Gastrocnemius medialis (tissue), 4 donors: ENCODE results near the gene MEGF9. TPM values are rescaled to one million over a fixed set of nuclear protein-coding genes. Genes with fewer than 3 reads are reported as not detected.

Experiments used
- ATAC-seq, 2 donors: fragments of 150-250 bp; one replicate each; pipeline ENCODE4 v1.9.1; 2016
- DNase-seq, 2 donors: peaks; one replicate each; pipeline ENCODE4 v3.0.0-alpha.2; 2019
- H3K27ac ChIP-seq, 4 donors: fragments of 200-600 bp; sonication (generic); 1 replicate in 1 of 4; 2 replicates in 3 of 4; pipeline ENCODE4 v1.5.1; 2016 to 2018; ENCODE audit warnings: mild to moderate bottlenecking in 2 of 4, moderate library complexity in 1 of 4
- H3K27me3 ChIP-seq, 3 donors: fragments of 200-600 bp; sonication (generic) in 2 of 3; 1 replicate in 1 of 3; 2 replicates in 2 of 3; pipeline versions ENCODE4 v1.5.1 to v1.6.0; 2016 to 2019; ENCODE audit warnings: mild to moderate bottlenecking in 1 of 3, moderate library complexity in 1 of 3
- H3K36me3 ChIP-seq, 2 donors: fragments of 200-600 bp; sonication (generic) in 1 of 2; one replicate each; pipeline ENCODE4 v1.5.1; 2017 to 2018
- H3K4me1 ChIP-seq, 2 donors: fragments of 200-600 bp; sonication (generic) in 1 of 2; one replicate each; pipeline ENCODE4 v1.5.1; 2016 to 2017; ENCODE audit warnings: mild to moderate bottlenecking in 2 of 2
- H3K4me3 ChIP-seq, 4 donors: fragments of 200-600 bp; sonication (generic) in 3 of 4; 1 replicate in 1 of 4; 2 replicates in 3 of 4; pipeline ENCODE4 v1.5.1; 2016 to 2019; ENCODE audit warnings: mild to moderate bottlenecking in 2 of 4
- H3K9me3 ChIP-seq, 3 donors: fragments of 200-600 bp; sonication (generic) in 2 of 3; 1 replicate in 1 of 3; 2 replicates in 2 of 3; pipeline ENCODE4 v1.5.1; 2016 to 2019
- POLR2A ChIP-seq, 2 donors: fragments of 450-650 bp; IDR thresholded peaks; one replicate each; pipeline ENCODE4 v1.6.1; 2017; ENCODE audit warnings: antibody characterized with exemption in 2 of 2, mild to moderate bottlenecking in 2 of 2, moderate library complexity in 2 of 2
- in situ Hi-C, 4 donors: fragments of 200-750 bp; cut with MboI; loops; one replicate each; pipeline versions ENCODE4 v1.15.0 to v1.8.0; 2017; ENCODE audit warnings: low sequenced_read_pairs in 4 of 4
- intact Hi-C: fragments of 100-400 bp; cut with DNase I; formaldehyde crosslinking; loops from one replicate; pipeline ENCODE4 v1.15.1; 2023; ENCODE audit warnings: low total_unique reads
- total RNA-seq, 4 donors: library from RNA; depleted of rRNA; stranded (reverse); fragments of >200 nt; gene quantifications; one replicate each; pipeline versions ENCODE4 v1.1.0 to v1.2.3, GENCODE V29; 2016
- TF ChIP-seq, protein P1 (sequence below), 5 experiments: fragments of 450-650 bp in 3 of 5; fragments of 200-600 bp in 2 of 5; sonication (generic) in 2 of 5; IDR thresholded peaks in 4 of 5; conservative IDR thresholded peaks in 1 of 5; 1 replicate in 4 of 5; 2 replicates in 1 of 5; pipeline ENCODE4 v1.5.1; 2016 to 2019; ENCODE audit warnings: antibody characterized with exemption in 5 of 5, mild to moderate bottlenecking in 3 of 5, moderate library complexity in 3 of 5

Gene MEGF9
- total RNA-seq, result 10 to 100 TPM in 3 of 4 donors, 1 to 10 TPM in 1; 6.3 to 15.3 (median 13.5) TPM

DNA sequence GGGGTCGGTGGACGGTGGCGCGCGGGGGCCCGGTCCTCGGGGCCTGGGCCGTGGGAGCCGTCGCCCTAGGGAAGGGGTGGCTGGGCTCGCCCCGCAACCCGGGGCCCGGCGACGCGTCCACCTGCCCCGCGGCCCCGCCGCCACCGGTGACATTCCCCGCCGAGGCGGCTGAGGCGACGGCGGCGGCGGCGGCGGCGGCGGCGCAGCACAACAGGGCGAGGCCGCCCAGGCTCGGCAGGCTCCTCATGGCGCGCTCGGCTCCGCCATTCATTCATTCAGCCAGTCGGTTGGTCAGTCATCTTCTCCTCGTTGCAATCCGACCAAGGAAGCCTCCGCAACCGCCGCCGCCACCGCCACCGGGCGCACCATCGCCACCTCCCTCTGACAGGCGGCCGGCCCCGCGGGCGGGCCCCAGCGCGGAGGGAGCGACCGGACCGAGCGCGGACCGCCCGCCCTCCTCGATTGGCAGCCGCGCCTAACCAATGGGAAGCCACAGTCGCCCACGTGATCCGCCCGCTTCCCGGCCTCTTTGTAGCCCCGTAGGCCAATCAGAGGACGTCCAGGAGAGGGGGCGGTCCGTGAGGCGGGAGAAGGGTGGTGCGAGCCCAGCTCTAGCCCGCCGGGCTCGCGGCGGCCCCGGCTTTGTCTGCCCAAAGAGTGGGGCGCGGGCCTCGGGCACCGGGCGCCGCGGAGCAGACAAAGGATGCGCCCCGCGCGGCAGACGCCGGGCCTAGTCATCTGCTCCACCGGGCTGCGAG, at the start of gene MEGF9:
TSS of gene MEGF9 (minus strand) at position 383 of the 758 bp plus-strand sequence. CDS start at position 271, 112 bp downstream.
- H3K4me1 ChIP-seq, result peaks cover 31 to 43% of the 10 kb centered on the region in 2 donors
- H3K9me3 ChIP-seq, result no peaks in the 10 kb centered on the region
- no peaks in the 10 kb centered on the region for H3K36me3 ChIP-seq
- TF ChIP-seq, protein P1, sequence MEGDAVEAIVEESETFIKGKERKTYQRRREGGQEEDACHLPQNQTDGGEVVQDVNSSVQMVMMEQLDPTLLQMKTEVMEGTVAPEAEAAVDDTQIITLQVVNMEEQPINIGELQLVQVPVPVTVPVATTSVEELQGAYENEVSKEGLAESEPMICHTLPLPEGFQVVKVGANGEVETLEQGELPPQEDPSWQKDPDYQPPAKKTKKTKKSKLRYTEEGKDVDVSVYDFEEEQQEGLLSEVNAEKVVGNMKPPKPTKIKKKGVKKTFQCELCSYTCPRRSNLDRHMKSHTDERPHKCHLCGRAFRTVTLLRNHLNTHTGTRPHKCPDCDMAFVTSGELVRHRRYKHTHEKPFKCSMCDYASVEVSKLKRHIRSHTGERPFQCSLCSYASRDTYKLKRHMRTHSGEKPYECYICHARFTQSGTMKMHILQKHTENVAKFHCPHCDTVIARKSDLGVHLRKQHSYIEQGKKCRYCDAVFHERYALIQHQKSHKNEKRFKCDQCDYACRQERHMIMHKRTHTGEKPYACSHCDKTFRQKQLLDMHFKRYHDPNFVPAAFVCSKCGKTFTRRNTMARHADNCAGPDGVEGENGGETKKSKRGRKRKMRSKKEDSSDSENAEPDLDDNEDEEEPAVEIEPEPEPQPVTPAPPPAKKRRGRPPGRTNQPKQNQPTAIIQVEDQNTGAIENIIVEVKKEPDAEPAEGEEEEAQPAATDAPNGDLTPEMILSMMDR (IDR thresholded peaks at IDR 0.05 in 4 of 5, conservative IDR thresholded peaks at IDR 0.05 in 1 of 5), result peak in 2 of 5 experiments; percentile 16 to 17
- TF ChIP-seq POLR2A (IDR thresholded peaks at IDR 0.05), result peak; percentile 79 to 92
- intact Hi-C loops, result loop anchor here (2.0 to 5.0 kb wide), 3 partner anchors 79 to 155 kb away; partner anchors contain the start of gene FBXW2
- ATAC-seq (peak; percentile 92 to 93), DNase-seq (peak; percentile 98)
- H3K27ac ChIP-seq, result peak within 1 kb of the TSS; percentile 72 to 76 (median 74)
- H3K4me3 ChIP-seq, result peak within 1 kb of the TSS; percentile 74 to 90 (median 82)
- in situ Hi-C loops, result no loop called here
- no peaks in the 10 kb centered on the region for H3K27me3 ChIP-seq

- H3K27ac ChIP-seq, result no peak overlapping the region
- intact Hi-C loops (no loop called here), in situ Hi-C loops (loop anchor here in 2 of 4 donors (25.0 kb wide), 1 partner anchor 176 kb away; the partner anchor contains the start of gene TRAF1 (in 2 of the 2))
- DNase-seq (no peak), ATAC-seq (no peak)
- H3K27me3 ChIP-seq, result no peaks in the 10 kb centered on the region
- no peak overlapping the region for H3K4me3 ChIP-seq
- TF ChIP-seq, protein P1 (IDR thresholded peaks at IDR 0.05 in 4 of 5, conservative IDR thresholded peaks at IDR 0.05 in 1 of 5), result no peak
- TF ChIP-seq POLR2A (IDR thresholded peaks at IDR 0.05), result no peak
- peaks cover 0 to 41% of the 10 kb centered on the region in 2 donors for H3K36me3 ChIP-seq
- no peaks in the 10 kb centered on the region for H3K4me1 ChIP-seq
- no peaks in the 10 kb centered on the region for H3K9me3 ChIP-seq
Observed at GRCh38 chr9:120761006-120761405, 46.7 kb upstream of the MEGF9 start.

DNA sequence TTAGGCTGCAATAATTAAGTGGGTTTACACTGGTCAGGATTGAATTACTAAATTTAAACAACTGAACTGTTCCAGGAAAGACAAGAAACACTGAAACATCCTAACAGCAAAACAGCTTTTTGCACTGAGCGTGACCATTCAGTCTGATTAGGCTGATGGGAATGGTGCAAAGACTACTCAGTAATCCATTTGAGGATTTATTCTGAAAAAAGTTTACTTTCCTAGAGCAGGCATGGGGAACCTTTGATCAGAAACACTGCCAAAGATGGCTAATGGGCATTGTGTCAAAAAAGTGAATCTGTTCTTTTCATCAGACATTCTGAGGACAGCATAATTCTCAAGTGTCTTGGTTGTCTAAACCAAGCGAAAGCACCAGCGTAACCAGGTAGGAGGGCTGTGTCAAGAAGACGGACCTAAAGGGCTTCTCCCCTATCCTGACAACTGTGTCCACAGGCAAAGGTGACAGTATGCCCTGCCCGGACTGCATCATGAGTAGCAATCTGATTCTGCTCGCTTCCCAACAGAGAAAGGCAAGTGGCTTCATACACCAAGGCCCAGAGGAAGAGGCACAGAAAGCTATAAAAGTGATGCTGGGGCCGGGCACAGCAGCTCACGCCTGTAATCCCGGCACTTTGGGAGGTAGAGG, 45.6 kb upstream of the MEGF9 start:
- H3K9me3 ChIP-seq, result no peaks in the 10 kb centered on the region
- H3K36me3 ChIP-seq, result peaks cover 0 to 41% of the 10 kb centered on the region in 2 donors
- TF ChIP-seq POLR2A (IDR thresholded peaks at IDR 0.05), result no peak
- TF ChIP-seq, protein P1 (IDR thresholded peaks at IDR 0.05 in 4 of 5, conservative IDR thresholded peaks at IDR 0.05 in 1 of 5), result no peak
- no peak overlapping the region for H3K4me3 ChIP-seq
- DNase-seq (no peak), ATAC-seq (no peak)
- H3K4me1 ChIP-seq, result peaks cover 0 to 3% of the 10 kb centered on the region in 2 donors
- intact Hi-C loops, result no loop called here
- no peaks in the 10 kb centered on the region for H3K27me3 ChIP-seq
- in situ Hi-C loops, result loop anchor here (5.0 to 25.0 kb wide), 5 partner anchors 175 to 305 kb away; partner anchors contain the start of gene TRAF1 (in 2 of the 4)
- H3K27ac ChIP-seq, result no peak overlapping the region

DNA sequence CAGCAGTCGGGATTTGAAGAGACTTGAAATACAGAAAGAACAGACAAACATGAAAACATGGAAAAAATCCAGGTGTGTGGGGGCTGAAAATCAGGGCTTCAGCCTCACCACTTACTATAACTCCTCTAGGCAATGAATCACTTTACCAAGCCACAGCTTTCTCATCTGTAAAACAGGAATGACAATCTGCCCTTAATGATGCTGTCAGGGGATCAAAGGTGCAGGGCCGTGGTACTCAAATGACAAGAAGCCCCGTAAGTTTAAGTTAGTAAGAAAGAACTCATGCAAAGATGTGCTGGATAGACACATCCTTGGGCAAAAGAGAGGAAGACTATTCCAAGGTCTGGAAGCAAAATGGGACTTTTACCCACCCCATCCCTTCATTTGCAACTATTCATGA, 44.3 kb upstream of the MEGF9 start:
- in situ Hi-C loops (loop anchor here (5.0 to 25.0 kb wide), 5 partner anchors 176 to 306 kb away; partner anchors contain the start of gene TRAF1 (in 2 of the 4)), intact Hi-C loops (no loop called here)
- Histone ChIP-seq H3K27ac (no peak overlapping the region), H3K36me3 (peaks cover 0 to 30% of the 10 kb centered on the region in 2 donors), H3K4me1 (peaks cover 0 to 3% of the 10 kb centered on the region in 2 donors), H3K4me3 (no peak overlapping the region), H3K27me3 (no peaks in the 10 kb centered on the region), H3K9me3 (no peaks in the 10 kb centered on the region)
- DNase-seq, result no peak
- TF ChIP-seq, protein P1 (IDR thresholded peaks at IDR 0.05 in 4 of 5, conservative IDR thresholded peaks at IDR 0.05 in 1 of 5), result no peak
- TF ChIP-seq POLR2A (IDR thresholded peaks at IDR 0.05), result no peak
- no peak for ATAC-seq
